Lower leg skin (tissue), 3 donors: ENCODE measurements around the gene MAP9.

ENCODE experiments used
- CTCF ChIP-seq, 3 donors: fragments of 450-650 bp; IDR thresholded peaks; one replicate each; pipeline ENCODE4 v1.5.1; 2016; ENCODE audit warnings: antibody characterized with exemption in 3 of 3, mild to moderate bottlenecking in 3 of 3, moderate library complexity in 2 of 3
- POLR2A ChIP-seq, 2 donors: fragments of 450-650 bp; IDR thresholded peaks; one replicate each; pipeline ENCODE4 v1.6.1; 2016 to 2017; ENCODE audit warnings: antibody characterized with exemption in 2 of 2, mild to moderate bottlenecking in 1 of 2, moderate library complexity in 1 of 2

GRCh38 chr4:155304375-155304774 lies 72.4 kb downstream of the MAP9 start:
- TF ChIP-seq CTCF (IDR thresholded peaks at IDR 0.05) = no peak
- no peak for TF ChIP-seq POLR2A (IDR thresholded peaks at IDR 0.05)
